Measurements from ENCODE around the gene DIDO1. TPM values are rescaled to one million over a fixed set of nuclear protein-coding genes. Genes with fewer than 3 reads are reported as not detected.

The DIDO1 gene
- total and polyA plus RNA-seq, 9 of the 15 experiments (the other 6 are each of a cell fraction or from before 2014, with no cell fraction given) = 4.4 to 46.8 (median 31.2) TPM

- H3K4me1 ChIP-seq (replicated peaks in 1 of 2; ENCODE audit: control insufficient read depth in 2 of 2, insufficient read depth in 2 of 2, low read length in 2 of 2) = peaks cover 10 to 26% of the 10 kb centered on the region in 2 experiments; a peak in 4 of 5 replicates
- in situ Hi-C loops (cut with MboI) = no loop called here
- ATAC-seq (no peak), DNase-seq (ENCODE audit: extremely low read depth in 1 of 4, low spot score in 3 of 4) (no peak), FAIRE-seq (no peak)
- WGBS (ENCODE audit: insufficient coverage, low coverage, missing lambda C conversion rate) = 100% methylated on average over 1 of the region's 1 CpG
- H3K4me2 ChIP-seq (ENCODE audit: insufficient read depth, low read length) = no peak overlapping the region
- H3K36me3 ChIP-seq (ENCODE audit: control insufficient read depth, insufficient read depth, low read length) = peaks cover 71% of the 10 kb centered on the region
- H4K20me1 ChIP-seq (replicated peaks; ENCODE audit: control insufficient read depth, insufficient read depth, low read length) = peaks cover 7% of the 10 kb centered on the region; the same call in 1 of the 2 replicates
- no peak overlapping the region for H2AFZ ChIP-seq (ENCODE audit: low read depth, low read length)
- BruUV-seq (replicated peaks) = no TSS peak
- intact Hi-C loops (cut with micrococcal nuclease) = no loop called here
- peaks cover 51% of the 10 kb centered on the region for H3K79me2 ChIP-seq (ENCODE audit: control insufficient read depth, insufficient read depth, low read length)
- no peak overlapping the region for H3K4me3 ChIP-seq
- H3K9ac ChIP-seq (ENCODE audit: insufficient read depth in 1 of 2, low read depth in 2 of 2, low read length in 2 of 2) = no peak overlapping the region
- no peaks in the 10 kb centered on the region for H3K9me3 ChIP-seq (replicated peaks; ENCODE audit: control insufficient read depth, insufficient read depth, low read depth, low read length)
- ChIA-PET CTCF (ENCODE audit: low intra/inter-chr PET ratio) (no interaction called here), POLR2A (interaction anchor here (0.7 kb wide), 1 partner anchor 15 kb away, joined by 3 read pairs; no protein-coding TSS in a partner anchor)
- no peaks in the 10 kb centered on the region for H3K9me1 ChIP-seq (ENCODE audit: control insufficient read depth, insufficient read depth, low read length)
- no peaks in the 10 kb centered on the region for H3K27me3 ChIP-seq (ENCODE audit: control insufficient read depth in 2 of 2, insufficient read depth in 2 of 2, low read length in 2 of 2)
- no peak overlapping the region for H3K27ac ChIP-seq (ENCODE audit: extremely low read depth, low read depth, low read length)
- TF ChIP-seq ZNF77 (CRISPR knock-in tag; IDR thresholded peaks at IDR 0.05) (no peak), HNRNPUL1 (IDR thresholded peaks at IDR 0.05; ENCODE audit: low read length) (no peak), MXI1 (IDR thresholded peaks at IDR 0.05; ENCODE audit: low read depth, low read length) (no peak), RHOXF2B (CRISPR knock-in tag; conservative IDR thresholded peaks at IDR 0.05) (no peak), KLF6 (CRISPR knock-in tag; IDR thresholded peaks at IDR 0.05; ENCODE audit: borderline replicate concordance) (no peak), THRA (IDR thresholded peaks at IDR 0.05) (no peak), HNRNPK (IDR thresholded peaks at IDR 0.05; ENCODE audit: low read depth, low read length, poor library complexity, severe bottlenecking) (no peak), ZNF589 (CRISPR knock-in tag; IDR thresholded peaks at IDR 0.05; ENCODE audit: low read depth) (no peak), BRF1 (IDR thresholded peaks at IDR 0.05; ENCODE audit: borderline replicate concordance, extremely low read depth, insufficient read length) (no peak)
- TF ChIP-seq, protein P1, sequence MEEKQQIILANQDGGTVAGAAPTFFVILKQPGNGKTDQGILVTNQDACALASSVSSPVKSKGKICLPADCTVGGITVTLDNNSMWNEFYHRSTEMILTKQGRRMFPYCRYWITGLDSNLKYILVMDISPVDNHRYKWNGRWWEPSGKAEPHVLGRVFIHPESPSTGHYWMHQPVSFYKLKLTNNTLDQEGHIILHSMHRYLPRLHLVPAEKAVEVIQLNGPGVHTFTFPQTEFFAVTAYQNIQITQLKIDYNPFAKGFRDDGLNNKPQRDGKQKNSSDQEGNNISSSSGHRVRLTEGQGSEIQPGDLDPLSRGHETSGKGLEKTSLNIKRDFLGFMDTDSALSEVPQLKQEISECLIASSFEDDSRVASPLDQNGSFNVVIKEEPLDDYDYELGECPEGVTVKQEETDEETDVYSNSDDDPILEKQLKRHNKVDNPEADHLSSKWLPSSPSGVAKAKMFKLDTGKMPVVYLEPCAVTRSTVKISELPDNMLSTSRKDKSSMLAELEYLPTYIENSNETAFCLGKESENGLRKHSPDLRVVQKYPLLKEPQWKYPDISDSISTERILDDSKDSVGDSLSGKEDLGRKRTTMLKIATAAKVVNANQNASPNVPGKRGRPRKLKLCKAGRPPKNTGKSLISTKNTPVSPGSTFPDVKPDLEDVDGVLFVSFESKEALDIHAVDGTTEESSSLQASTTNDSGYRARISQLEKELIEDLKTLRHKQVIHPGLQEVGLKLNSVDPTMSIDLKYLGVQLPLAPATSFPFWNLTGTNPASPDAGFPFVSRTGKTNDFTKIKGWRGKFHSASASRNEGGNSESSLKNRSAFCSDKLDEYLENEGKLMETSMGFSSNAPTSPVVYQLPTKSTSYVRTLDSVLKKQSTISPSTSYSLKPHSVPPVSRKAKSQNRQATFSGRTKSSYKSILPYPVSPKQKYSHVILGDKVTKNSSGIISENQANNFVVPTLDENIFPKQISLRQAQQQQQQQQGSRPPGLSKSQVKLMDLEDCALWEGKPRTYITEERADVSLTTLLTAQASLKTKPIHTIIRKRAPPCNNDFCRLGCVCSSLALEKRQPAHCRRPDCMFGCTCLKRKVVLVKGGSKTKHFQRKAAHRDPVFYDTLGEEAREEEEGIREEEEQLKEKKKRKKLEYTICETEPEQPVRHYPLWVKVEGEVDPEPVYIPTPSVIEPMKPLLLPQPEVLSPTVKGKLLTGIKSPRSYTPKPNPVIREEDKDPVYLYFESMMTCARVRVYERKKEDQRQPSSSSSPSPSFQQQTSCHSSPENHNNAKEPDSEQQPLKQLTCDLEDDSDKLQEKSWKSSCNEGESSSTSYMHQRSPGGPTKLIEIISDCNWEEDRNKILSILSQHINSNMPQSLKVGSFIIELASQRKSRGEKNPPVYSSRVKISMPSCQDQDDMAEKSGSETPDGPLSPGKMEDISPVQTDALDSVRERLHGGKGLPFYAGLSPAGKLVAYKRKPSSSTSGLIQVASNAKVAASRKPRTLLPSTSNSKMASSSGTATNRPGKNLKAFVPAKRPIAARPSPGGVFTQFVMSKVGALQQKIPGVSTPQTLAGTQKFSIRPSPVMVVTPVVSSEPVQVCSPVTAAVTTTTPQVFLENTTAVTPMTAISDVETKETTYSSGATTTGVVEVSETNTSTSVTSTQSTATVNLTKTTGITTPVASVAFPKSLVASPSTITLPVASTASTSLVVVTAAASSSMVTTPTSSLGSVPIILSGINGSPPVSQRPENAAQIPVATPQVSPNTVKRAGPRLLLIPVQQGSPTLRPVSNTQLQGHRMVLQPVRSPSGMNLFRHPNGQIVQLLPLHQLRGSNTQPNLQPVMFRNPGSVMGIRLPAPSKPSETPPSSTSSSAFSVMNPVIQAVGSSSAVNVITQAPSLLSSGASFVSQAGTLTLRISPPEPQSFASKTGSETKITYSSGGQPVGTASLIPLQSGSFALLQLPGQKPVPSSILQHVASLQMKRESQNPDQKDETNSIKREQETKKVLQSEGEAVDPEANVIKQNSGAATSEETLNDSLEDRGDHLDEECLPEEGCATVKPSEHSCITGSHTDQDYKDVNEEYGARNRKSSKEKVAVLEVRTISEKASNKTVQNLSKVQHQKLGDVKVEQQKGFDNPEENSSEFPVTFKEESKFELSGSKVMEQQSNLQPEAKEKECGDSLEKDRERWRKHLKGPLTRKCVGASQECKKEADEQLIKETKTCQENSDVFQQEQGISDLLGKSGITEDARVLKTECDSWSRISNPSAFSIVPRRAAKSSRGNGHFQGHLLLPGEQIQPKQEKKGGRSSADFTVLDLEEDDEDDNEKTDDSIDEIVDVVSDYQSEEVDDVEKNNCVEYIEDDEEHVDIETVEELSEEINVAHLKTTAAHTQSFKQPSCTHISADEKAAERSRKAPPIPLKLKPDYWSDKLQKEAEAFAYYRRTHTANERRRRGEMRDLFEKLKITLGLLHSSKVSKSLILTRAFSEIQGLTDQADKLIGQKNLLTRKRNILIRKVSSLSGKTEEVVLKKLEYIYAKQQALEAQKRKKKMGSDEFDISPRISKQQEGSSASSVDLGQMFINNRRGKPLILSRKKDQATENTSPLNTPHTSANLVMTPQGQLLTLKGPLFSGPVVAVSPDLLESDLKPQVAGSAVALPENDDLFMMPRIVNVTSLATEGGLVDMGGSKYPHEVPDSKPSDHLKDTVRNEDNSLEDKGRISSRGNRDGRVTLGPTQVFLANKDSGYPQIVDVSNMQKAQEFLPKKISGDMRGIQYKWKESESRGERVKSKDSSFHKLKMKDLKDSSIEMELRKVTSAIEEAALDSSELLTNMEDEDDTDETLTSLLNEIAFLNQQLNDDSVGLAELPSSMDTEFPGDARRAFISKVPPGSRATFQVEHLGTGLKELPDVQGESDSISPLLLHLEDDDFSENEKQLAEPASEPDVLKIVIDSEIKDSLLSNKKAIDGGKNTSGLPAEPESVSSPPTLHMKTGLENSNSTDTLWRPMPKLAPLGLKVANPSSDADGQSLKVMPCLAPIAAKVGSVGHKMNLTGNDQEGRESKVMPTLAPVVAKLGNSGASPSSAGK (IDR thresholded peaks at IDR 0.05) = no peak
Measured at GRCh38 chr20:62941792-62942191, 15.5 kb upstream of the DIDO1 start.

Measured in K562 (cell line).